Tibial artery (tissue), 4 donors: ENCODE data around the gene SMAD3.

ENCODE experiments used
- DNase-seq, 2 donors: peaks; one replicate each; pipeline ENCODE4 v3.0.0-alpha.2; 2019
- H3K27ac ChIP-seq, 2 donors: fragments of 200-600 bp; sonication (generic) in 1 of 2; 1 replicate in 1 of 2; 2 replicates in 1 of 2; pipeline ENCODE4 v1.5.1; 2018 to 2019; ENCODE audit warnings: mild to moderate bottlenecking in 1 of 2
- H3K27me3 ChIP-seq, 2 donors: fragments of 200-600 bp; sonication (generic) in 1 of 2; one replicate each; pipeline versions ENCODE4 v1.5.1 to v1.6.0; 2016 to 2019
- H3K36me3 ChIP-seq, 3 donors: fragments of 200-600 bp; sonication (generic) in 2 of 3; one replicate each; pipeline ENCODE4 v1.5.1; 2016 to 2019; ENCODE audit warnings: mild to moderate bottlenecking in 2 of 3
- H3K4me1 ChIP-seq, 4 donors: fragments of 200-600 bp; sonication (generic) in 2 of 4; 1 replicate in 3 of 4; 2 replicates in 1 of 4; pipeline ENCODE4 v1.5.1; 2016 to 2019
- H3K4me3 ChIP-seq, 2 donors: fragments of 200-600 bp; sonication (generic) in 1 of 2; 1 replicate in 1 of 2; 2 replicates in 1 of 2; pipeline ENCODE4 v1.5.1; 2018 to 2019; ENCODE audit warnings: mild to moderate bottlenecking in 2 of 2
- H3K9me3 ChIP-seq, 3 donors: fragments of 200-600 bp; sonication (generic) in 1 of 3; one replicate each; pipeline ENCODE4 v1.5.1; 2016 to 2019
- intact Hi-C: fragments of 100-400 bp; cut with DNase I; formaldehyde crosslinking; loops from one replicate; pipeline ENCODE4 v1.15.0; 2023; ENCODE audit warnings: low total_unique reads
- TF ChIP-seq, protein P1 (sequence below), 2 experiments: fragments of 200-600 bp in 1 of 2; fragments of 450-650 bp in 1 of 2; IDR thresholded peaks; one replicate each; pipeline ENCODE4 v1.5.1; 2017 to 2019; ENCODE audit warnings: antibody characterized with exemption in 2 of 2, mild to moderate bottlenecking in 1 of 2, moderate library complexity in 1 of 2

SMAD3 gene

GRCh38 chr15:67185621-67186225 lies 120.3 kb downstream of the SMAD3 start:
- intact Hi-C loops = no loop called here
- Histone ChIP-seq H3K36me3 (peaks cover 10 to 73% (median 54%) of the 10 kb centered on the region in 3 donors), H3K4me3 (no peak overlapping the region), H3K9me3 (no peaks in the 10 kb centered on the region), H3K27me3 (no peaks in the 10 kb centered on the region), H3K4me1 (peaks cover 0 to 46% (median 24%) of the 10 kb centered on the region in 4 donors), H3K27ac (peak overlapping the region; percentile 51 to 57)
- TF ChIP-seq, protein P1, sequence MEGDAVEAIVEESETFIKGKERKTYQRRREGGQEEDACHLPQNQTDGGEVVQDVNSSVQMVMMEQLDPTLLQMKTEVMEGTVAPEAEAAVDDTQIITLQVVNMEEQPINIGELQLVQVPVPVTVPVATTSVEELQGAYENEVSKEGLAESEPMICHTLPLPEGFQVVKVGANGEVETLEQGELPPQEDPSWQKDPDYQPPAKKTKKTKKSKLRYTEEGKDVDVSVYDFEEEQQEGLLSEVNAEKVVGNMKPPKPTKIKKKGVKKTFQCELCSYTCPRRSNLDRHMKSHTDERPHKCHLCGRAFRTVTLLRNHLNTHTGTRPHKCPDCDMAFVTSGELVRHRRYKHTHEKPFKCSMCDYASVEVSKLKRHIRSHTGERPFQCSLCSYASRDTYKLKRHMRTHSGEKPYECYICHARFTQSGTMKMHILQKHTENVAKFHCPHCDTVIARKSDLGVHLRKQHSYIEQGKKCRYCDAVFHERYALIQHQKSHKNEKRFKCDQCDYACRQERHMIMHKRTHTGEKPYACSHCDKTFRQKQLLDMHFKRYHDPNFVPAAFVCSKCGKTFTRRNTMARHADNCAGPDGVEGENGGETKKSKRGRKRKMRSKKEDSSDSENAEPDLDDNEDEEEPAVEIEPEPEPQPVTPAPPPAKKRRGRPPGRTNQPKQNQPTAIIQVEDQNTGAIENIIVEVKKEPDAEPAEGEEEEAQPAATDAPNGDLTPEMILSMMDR (IDR thresholded peaks at IDR 0.05) = no peak
- peak; percentile 19 to 64 for DNase-seq

- TF ChIP-seq, protein P1 (IDR thresholded peaks at IDR 0.05) = no peak
- Histone ChIP-seq H3K9me3 (no peaks in the 10 kb centered on the region), H3K36me3 (peaks cover 11 to 73% (median 56%) of the 10 kb centered on the region in 3 donors), H3K27ac (peak overlapping the region; percentile 51 to 57), H3K4me1 (peaks cover 0 to 46% (median 24%) of the 10 kb centered on the region in 4 donors), H3K27me3 (no peaks in the 10 kb centered on the region), H3K4me3 (no peak overlapping the region)
- intact Hi-C loops = no loop called here
- peak; percentile 75 to 83 for DNase-seq
These were observed 120.8 kb downstream of the SMAD3 start for GRCh38 chr15:67186226-67186649.

DNA sequence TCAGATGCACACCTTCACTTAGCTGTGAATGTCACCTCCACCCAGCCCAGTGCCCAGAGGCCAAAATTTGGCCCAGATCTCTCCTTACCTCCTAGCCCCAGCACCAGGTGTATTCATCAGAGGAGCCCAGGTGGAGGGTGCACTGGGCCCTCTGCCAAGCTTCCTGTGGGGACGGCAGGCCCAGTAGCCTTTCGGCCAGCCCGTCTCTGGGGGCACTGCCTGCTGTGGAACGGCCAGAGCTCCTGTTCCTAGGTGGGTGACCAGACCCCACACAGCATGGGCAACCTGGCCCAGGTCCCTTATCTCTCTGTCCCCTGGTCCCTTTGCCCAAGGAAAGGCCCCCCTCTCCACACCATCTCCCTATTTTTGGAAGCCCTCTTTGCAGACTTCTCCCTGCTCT lies 121.3 kb downstream of the SMAD3 start:
- peak; percentile 22 to 67 for DNase-seq
- Histone ChIP-seq H3K27ac (peak overlapping the region; percentile 51 to 57), H3K36me3 (peaks cover 7 to 73% (median 56%) of the 10 kb centered on the region in 3 donors), H3K4me3 (no peak overlapping the region), H3K4me1 (peaks cover 0 to 46% (median 24%) of the 10 kb centered on the region in 4 donors), H3K9me3 (no peaks in the 10 kb centered on the region), H3K27me3 (no peaks in the 10 kb centered on the region)
- intact Hi-C loops = no loop called here
- TF ChIP-seq, protein P1 (IDR thresholded peaks at IDR 0.05) = no peak

GRCh38 chr15:67187351-67187854 lies 122.0 kb downstream of the SMAD3 start:
- Histone ChIP-seq H3K4me3 (no peak overlapping the region), H3K4me1 (peaks cover 0 to 46% (median 24%) of the 10 kb centered on the region in 4 donors), H3K9me3 (no peaks in the 10 kb centered on the region), H3K27me3 (no peaks in the 10 kb centered on the region), H3K27ac (peak overlapping the region; percentile 51 to 57), H3K36me3 (peaks cover 7 to 76% (median 60%) of the 10 kb centered on the region in 3 donors)
- intact Hi-C loops = no loop called here
- DNase-seq = peak; percentile 21 to 62
- TF ChIP-seq, protein P1 (IDR thresholded peaks at IDR 0.05) = no peak

- TF ChIP-seq, protein P1 (IDR thresholded peaks at IDR 0.05) = no peak
- H3K27me3 ChIP-seq = no peaks in the 10 kb centered on the region
- H3K9me3 ChIP-seq = no peaks in the 10 kb centered on the region
- no peak overlapping the region for H3K4me3 ChIP-seq
- H3K27ac ChIP-seq = peak overlapping the region; percentile 64 to 70
- peaks cover 7 to 77% (median 63%) of the 10 kb centered on the region in 3 donors for H3K36me3 ChIP-seq
- DNase-seq = peak in 1 of 2 donors; percentile 66
- intact Hi-C loops = no loop called here
- H3K4me1 ChIP-seq = peaks cover 0 to 55% (median 30%) of the 10 kb centered on the region in 4 donors
These were observed 123.3 kb downstream of the SMAD3 start for GRCh38 chr15:67188551-67189218.
